RWPE1 (cell line): ENCODE data around the gene LMCD1.

Source experiments
- CTCF ChIA-PET: fragments of 350-600 bp; sonication (Branson Sonifier 250); formaldehyde crosslinking; extraction: SDS; loops from one replicate; lab custom pipeline; 2021; lab: Yijun Ruan, JAX
- POLR2A ChIA-PET: fragments of 400-600 bp; formaldehyde crosslinking; extraction: SDS; loops from one replicate; lab custom pipeline; 2020; ENCODE audit warnings: antibody characterized with exemption; ENCODE audit not compliant: low non-redundant PET; lab: Yijun Ruan, JAX
- DNase-seq: peaks from one replicate; pipeline ENCODE4 v3.0.0; 2012; ENCODE audit warnings: low spot score
- H3K27ac ChIP-seq: fragments of 450-650 bp; 2 replicates; pipeline ENCODE4 v1.5.1; 2017
- CTCF ChIP-seq: fragments of 450-650 bp; conservative IDR thresholded peaks from 2 replicates; pipeline ENCODE4 v1.5.1; 2017; ENCODE audit warnings: low read depth, mild to moderate bottlenecking

The LMCD1 gene

DNA sequence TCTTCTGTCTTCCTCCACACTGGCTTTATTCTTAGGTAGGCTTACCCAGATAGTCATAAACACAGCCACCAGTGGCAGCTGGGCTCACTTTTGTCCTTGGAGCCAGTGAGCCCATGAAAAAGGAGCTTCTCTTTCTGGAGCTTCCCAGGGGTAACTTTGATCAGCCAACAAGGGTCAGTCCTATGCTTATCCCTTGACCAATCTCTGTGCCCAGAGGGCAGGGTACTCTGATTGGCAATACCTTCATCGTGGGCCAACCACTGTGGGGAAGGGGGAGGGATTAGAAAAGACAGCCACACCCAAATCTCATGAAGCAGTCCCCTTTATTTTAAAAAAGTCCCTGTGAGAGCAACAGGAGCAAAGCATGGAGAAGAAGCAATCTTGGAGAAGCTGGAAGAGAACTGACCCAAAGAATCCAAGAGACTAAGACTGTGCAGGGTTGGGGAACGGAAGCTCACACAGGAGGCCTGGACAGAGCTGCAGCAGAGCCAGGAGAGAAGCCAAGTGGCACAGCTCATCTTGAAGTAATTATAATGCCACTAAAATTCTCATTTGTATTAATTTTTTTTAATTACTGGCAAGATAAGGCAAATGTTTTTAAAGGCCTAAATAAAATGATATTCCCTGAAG lies 72.5 kb downstream of the LMCD1 start:
- no peak for TF ChIP-seq CTCF
- ChIA-PET POLR2A (no interaction called here), CTCF (no interaction called here)
- H3K27ac ChIP-seq: no peak overlapping the region
- no peak for DNase-seq

DNA sequence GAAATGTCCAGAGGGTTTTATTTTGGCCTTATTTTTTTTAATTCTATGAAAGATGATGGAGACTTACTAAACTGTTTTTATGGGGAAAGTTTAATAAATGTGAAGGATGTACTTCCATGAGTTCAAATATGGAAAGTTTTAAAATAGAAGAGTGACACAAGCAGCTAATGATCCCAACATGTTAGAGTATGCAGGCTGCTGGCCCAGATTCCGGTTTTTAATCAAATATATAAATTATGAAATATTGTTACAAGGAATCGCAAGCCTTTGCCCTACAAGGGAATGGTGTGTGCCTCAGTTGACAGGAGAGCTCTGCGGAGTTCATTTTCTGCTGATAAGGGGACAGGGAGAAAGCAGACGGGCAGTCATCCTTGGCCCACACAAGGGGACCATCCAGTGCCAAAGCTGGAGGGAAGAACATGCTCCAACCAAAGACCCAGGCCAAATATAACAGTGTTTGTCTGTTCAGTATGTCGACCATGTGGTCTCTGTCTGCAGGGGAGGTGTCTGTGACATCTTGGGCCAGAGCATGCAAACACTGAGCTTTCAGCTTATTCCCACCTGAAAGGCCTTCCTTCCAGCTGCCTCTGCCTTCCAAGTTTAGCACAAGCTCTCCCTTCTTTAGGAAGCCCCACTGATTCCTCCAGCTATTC lies 73.2 kb downstream of the LMCD1 start:
- no peak overlapping the region for H3K27ac ChIP-seq
- DNase-seq: no peak
- ChIA-PET CTCF (no interaction called here), POLR2A (no interaction called here)
- TF ChIP-seq CTCF: no peak

- DNase-seq: no peak
Observed at GRCh38 chr3:8575364-8576104, 73.9 kb downstream of the LMCD1 start.

GRCh38 chr3:8576436-8576835 lies 74.8 kb downstream of the LMCD1 start:
- no peak for DNase-seq
- POLR2A ChIA-PET: no interaction called here
- CTCF ChIA-PET: no interaction called here
- H3K27ac ChIP-seq: no peak overlapping the region
- TF ChIP-seq CTCF: no peak

More at GRCh38 chr3:8575364-8576104, 73.9 kb downstream of the LMCD1 start:
- H3K27ac ChIP-seq: no peak overlapping the region
- ChIA-PET CTCF (no interaction called here), POLR2A (no interaction called here)
- no peak for TF ChIP-seq CTCF

GRCh38 chr3:8576841-8577571 lies 75.4 kb downstream of the LMCD1 start:
- TF ChIP-seq CTCF: no peak
- ChIA-PET CTCF (no interaction called here), POLR2A (no interaction called here)
- DNase-seq: no peak
- H3K27ac ChIP-seq: no peak overlapping the region

- no peak overlapping the region for H3K27ac ChIP-seq
- CTCF ChIA-PET: interaction anchor here (0.6 kb wide), 1 partner anchor 15 kb away, joined by 3 read pairs; no protein-coding TSS in a partner anchor
Observed at GRCh38 chr3:8578282-8578681, 76.7 kb downstream of the LMCD1 start.

More at GRCh38 chr3:8578282-8578681, 76.7 kb downstream of the LMCD1 start:
- DNase-seq: no peak
- TF ChIP-seq CTCF: no peak
- POLR2A ChIA-PET: no interaction called here
